Heart left ventricle (tissue), 16 donors: Measurements from ENCODE around the gene TGFB2. TPM values are rescaled to one million over a fixed set of nuclear protein-coding genes. Genes with fewer than 3 reads are reported as not detected.
A peak's percentile ranks its signal among the peaks of the same experiment; 100 is the strongest.

Experiments
- ATAC-seq, 4 donors: fragments of 200-7000 bp; cut with Tn5 transposase; one replicate each; pipeline ENCODE4 v1.9.1; 2020 to 2022; ENCODE audit warnings: moderate library complexity in 4 of 4, mild to moderate bottlenecking in 3 of 4, moderate number of reproducible peaks in 1 of 4
- DNase-seq, 5 donors: peaks; one replicate each; pipeline ENCODE4 v3.0.0-alpha.2; 2020
- H3K27ac ChIP-seq, 12 donors: fragments of 200-600 bp; sonication (generic) in 4 of 12; one replicate each; pipeline versions ENCODE4 v1.5.0 to v1.8.0; 2016 to 2022; ENCODE audit warnings: mild to moderate bottlenecking in 2 of 12
- H3K27me3 ChIP-seq, 9 donors: fragments of 200-600 bp; sonication (generic) in 2 of 9; one replicate each; pipeline versions ENCODE4 v1.5.1 to v1.8.0; 2016 to 2022; ENCODE audit warnings: mild to moderate bottlenecking in 3 of 9
- H3K36me3 ChIP-seq, 9 donors: fragments of 200-600 bp; sonication (generic) in 2 of 9; one replicate each; pipeline versions ENCODE4 v1.5.0 to v1.8.0; 2018 to 2022; ENCODE audit warnings: mild to moderate bottlenecking in 2 of 9
- H3K4me1 ChIP-seq, 12 donors: fragments of 200-600 bp; sonication (generic) in 4 of 12; one replicate each; pipeline versions ENCODE4 v1.5.0 to v1.8.0; 2016 to 2022; ENCODE audit warnings: mild to moderate bottlenecking in 3 of 12
- H3K4me3 ChIP-seq, 12 donors: fragments of 200-600 bp; sonication (generic) in 4 of 12; one replicate each; pipeline versions ENCODE4 v1.5.0 to v1.8.0; 2017 to 2022; ENCODE audit warnings: mild to moderate bottlenecking in 9 of 12, moderate library complexity in 4 of 12
- H3K9me3 ChIP-seq, 12 donors: fragments of 200-600 bp; sonication (generic) in 4 of 12; one replicate each; pipeline versions ENCODE4 v1.5.0 to v1.8.0; 2016 to 2022; ENCODE audit warnings: mild to moderate bottlenecking in 1 of 12
- CTCF ChIP-seq, 12 donors: fragments of 200-600 bp; sonication (generic) in 4 of 12; IDR thresholded peaks; one replicate each; pipeline versions ENCODE4 v1.5.0 to v1.8.0; 2018 to 2022; ENCODE audit warnings: antibody characterized with exemption in 12 of 12, mild to moderate bottlenecking in 5 of 12
- POLR2A ChIP-seq, 2 donors: fragments of 450-650 bp; IDR thresholded peaks; one replicate each; pipeline ENCODE4 v1.6.1; 2017; ENCODE audit warnings: antibody characterized with exemption in 2 of 2, mild to moderate bottlenecking in 2 of 2, moderate library complexity in 2 of 2
- whole genome bisulfite sequencing, 4 donors: extraction: QIAGEN DNeasy Blood & Tissue Kit in 2 of 4; methylation state at CpG; one replicate each; pipeline versions ENCODE4 v1.1.5 to v1.1.7; 2013 to 2018; 5-methylcytosine and 5-hydroxymethylcytosine counted together
- intact Hi-C, 10 donors: fragments of 100-400 bp; cut with DNase I; formaldehyde crosslinking; loops; one replicate each; pipeline versions ENCODE4 v1.11.1 to v1.14.2; 2022
- polyA plus RNA-seq, 2 donors: library from polyadenylated mRNA; stranded (reverse); fragments of 200-250 nt; gene quantifications; one replicate each; pipeline ENCODE4 v1.2.3, GENCODE V29; 2013
- total RNA-seq, 9 donors: library from RNA; depleted of rRNA in 2 of 9; stranded (reverse); fragments of >200 nt in 2 of 9; fragmentation: NEBNext Ultra II Directional in 3 of 9; extraction: Animal tissue kit (Norgen Biotek cat#: 25700) in 3 of 9; gene quantifications; one replicate each; pipeline versions ENCODE4 v1.1.0 to v1.2.4, GENCODE V29; 2016 to 2023
- donor health status: ischemic (EF 13 %, LVEDD 7.1; RV severe dilation, severe dysfunction).
- donor health status: healthy with polysubstance abuse.
- donor health status: DM: no; HTN: yes; CAD: no.
- donor health status: DM: no; HTN: no; CAD: no.
- donor health status: ischemic (EF 25% LVEDD 6.9; RV normal size, moderate dysfunction).
- donor health status: ischemic (EF 25% LVEDD 5.7; RV mildly dilated, moderate dysfunction).
- donor health status: healthy.
- donor health status: DM: yes; HTN: yes; CAD: no.
- donor health status: ischemic (EF 35%, LVEDD 5.7; RV mildly dilated, moderate dysfunction).
- donor health status: nonischemic (EF 11% LVEDD 7.7; RV severe dilation, severe dysfunction).
- donor health status: DM: yes; HTN: yes; CAD: no.
- donor health status: PGD.
- donor health status: ischemic (EF 29% LVEDD 5.4; RV normal size, mild dysfunction).
- donor health status: nonischemic (EF 23%, LVEDD 6.1; RV moderate dilation, normal function).

Gene TGFB2
- total and polyA plus RNA-seq, 11 donors: 0.76 to 23.6 (median 5.5) TPM

- WGBS, 4 donors: 81 to 83% (median 82%) methylated on average over 4 of the region's 4 CpGs
- intact Hi-C loops: no loop called here
- H3K36me3 ChIP-seq: no peaks in the 10 kb centered on the region
- no peaks in the 10 kb centered on the region for H3K9me3 ChIP-seq
- no peak overlapping the region for H3K27ac ChIP-seq
- TF ChIP-seq CTCF (IDR thresholded peaks at IDR 0.05) (no peak), POLR2A (IDR thresholded peaks at IDR 0.05) (no peak)
- no peak for DNase-seq
- peaks cover 0 to 61% (median 38%) of the 10 kb centered on the region in 12 donors for H3K4me1 ChIP-seq
- no peak overlapping the region for H3K4me3 ChIP-seq
- H3K27me3 ChIP-seq: no peaks in the 10 kb centered on the region
- no peak for ATAC-seq
These were observed 32.1 kb downstream of the TGFB2 start for GRCh38 chr1:218377143-218377660.

GRCh38 chr1:218380125-218380977 lies 35.2 kb downstream of the TGFB2 start:
- peak overlapping the region in 5 of 12 donors; percentile 1 to 43 (median 20) for H3K27ac ChIP-seq

GRCh38 chr1:218382261-218382660 lies 37.1 kb downstream of the TGFB2 start:
- intact Hi-C loops: no loop called here
- H3K4me1 ChIP-seq: peaks cover 0 to 36% (median 12%) of the 10 kb centered on the region in 12 donors
- ATAC-seq (no peak), DNase-seq (no peak)
- H3K36me3 ChIP-seq: no peaks in the 10 kb centered on the region
- TF ChIP-seq POLR2A (IDR thresholded peaks at IDR 0.05) (no peak), CTCF (IDR thresholded peaks at IDR 0.05) (no peak)
- 98 to 100% (median 99%) methylated on average over 4 of the region's 4 CpGs for WGBS, 4 donors
- H3K9me3 ChIP-seq: no peaks in the 10 kb centered on the region
- H3K4me3 ChIP-seq: no peak overlapping the region
- no peak overlapping the region for H3K27ac ChIP-seq
- no peaks in the 10 kb centered on the region for H3K27me3 ChIP-seq

More at GRCh38 chr1:218380125-218380977, 35.2 kb downstream of the TGFB2 start:
- H3K9me3 ChIP-seq: no peaks in the 10 kb centered on the region
- H3K4me1 ChIP-seq: peaks cover 0 to 40% (median 13%) of the 10 kb centered on the region in 12 donors
- no peak overlapping the region for H3K4me3 ChIP-seq
- DNase-seq (peak in 1 of 5 donors; percentile 24), ATAC-seq (peak; percentile 33 to 48 (median 40))
- intact Hi-C loops: no loop called here
- WGBS, 4 donors: 54 to 69% (median 62%) methylated on average over 7 of the region's 7 CpGs
- H3K27me3 ChIP-seq: no peaks in the 10 kb centered on the region
- no peaks in the 10 kb centered on the region for H3K36me3 ChIP-seq
- no peak for TF ChIP-seq POLR2A (IDR thresholded peaks at IDR 0.05)
- no peak for TF ChIP-seq CTCF (IDR thresholded peaks at IDR 0.05)

- Histone ChIP-seq H3K27ac (no peak overlapping the region), H3K4me1 (peaks cover 0 to 34% (median 10%) of the 10 kb centered on the region in 12 donors), H3K36me3 (no peaks in the 10 kb centered on the region), H3K27me3 (no peaks in the 10 kb centered on the region), H3K4me3 (no peak overlapping the region), H3K9me3 (no peaks in the 10 kb centered on the region)
- no peak for DNase-seq
- WGBS, 4 donors: 74 to 83% (median 81%) methylated on average over 2 of the region's 2 CpGs
- TF ChIP-seq CTCF (IDR thresholded peaks at IDR 0.05) (no peak), POLR2A (IDR thresholded peaks at IDR 0.05) (no peak)
- no peak for ATAC-seq
- intact Hi-C loops: no loop called here
These were observed 37.9 kb downstream of the TGFB2 start for GRCh38 chr1:218383051-218383450.
